ENCODE measurements around the gene UBE2D1. TPM values are rescaled to one million over a fixed set of nuclear protein-coding genes. Genes with fewer than 3 reads are reported as not detected.

Gene UBE2D1
- total RNA-seq, 4 donors from 2014 or later: 3.0 to 21.9 (median 8.9) TPM

- Histone ChIP-seq H3K9me3 (no peaks in the 10 kb centered on the region), H3K36me3 (no peaks in the 10 kb centered on the region), H3K27ac (no peak overlapping the region), H3K27me3 (no peaks in the 10 kb centered on the region), H3K4me1 (peaks cover 0 to 33% (median 12%) of the 10 kb centered on the region in 4 donors), H3K4me3 (no peak overlapping the region)
- in situ Hi-C loops (cut with MboI; ENCODE audit: low pct_ligation_motif_present in 1 of 4, low pct_unique_long_range_greater_than_20kb in 1 of 4, low sequenced_read_pairs in 3 of 4): no loop called here
- no peak for DNase-seq
- TF ChIP-seq POLR2A (IDR thresholded peaks at IDR 0.05): no peak
- no peak for TF ChIP-seq EP300 (IDR thresholded peaks at IDR 0.05; ENCODE audit: low read depth)
- no peak for TF ChIP-seq POLR2AphosphoS5 (IDR thresholded peaks at IDR 0.05)
- WGBS, 2 donors (ENCODE audit: low coverage in 1 of 2): 39 to 64% methylated on average over 1 of the region's 1 CpG
- intact Hi-C loops (cut with DNase I; ENCODE audit: low total_unique reads): no loop called here
Measured at GRCh38 chr10:58347967-58348366, 13.2 kb downstream of the UBE2D1 start.

- no peak overlapping the region for H3K27ac ChIP-seq
- TF ChIP-seq EP300 (IDR thresholded peaks at IDR 0.05; ENCODE audit: low read depth): no peak
- TF ChIP-seq CTCF (IDR thresholded peaks at IDR 0.05): no peak
- no peak for TF ChIP-seq POLR2A (IDR thresholded peaks at IDR 0.05)
- no peak for TF ChIP-seq POLR2AphosphoS5 (IDR thresholded peaks at IDR 0.05)
- H3K27me3 ChIP-seq: no peaks in the 10 kb centered on the region
- in situ Hi-C loops (cut with MboI; ENCODE audit: low pct_ligation_motif_present in 1 of 4, low pct_unique_long_range_greater_than_20kb in 1 of 4, low sequenced_read_pairs in 3 of 4) (no loop called here), intact Hi-C loops (cut with DNase I; ENCODE audit: low total_unique reads) (no loop called here)
- no peaks in the 10 kb centered on the region for H3K9me3 ChIP-seq
- WGBS, 2 donors (ENCODE audit: low coverage in 1 of 2): 68 to 84% methylated on average over 2 of the region's 2 CpGs
- peaks cover 0 to 36% (median 12%) of the 10 kb centered on the region in 4 donors for H3K4me1 ChIP-seq
- DNase-seq: no peak
- H3K4me3 ChIP-seq: no peak overlapping the region
- no peaks in the 10 kb centered on the region for H3K36me3 ChIP-seq
Measured at GRCh38 chr10:58348571-58349033, 13.8 kb downstream of the UBE2D1 start.

- H3K27ac ChIP-seq: no peak overlapping the region
- no peaks in the 10 kb centered on the region for H3K9me3 ChIP-seq
- H3K4me1 ChIP-seq: peaks cover 0 to 39% (median 12%) of the 10 kb centered on the region in 4 donors
- no peak overlapping the region for H3K4me3 ChIP-seq
- intact Hi-C loops (cut with DNase I; ENCODE audit: low total_unique reads): no loop called here
- no peak for DNase-seq
- TF ChIP-seq POLR2AphosphoS5 (IDR thresholded peaks at IDR 0.05): no peak
- no peak for TF ChIP-seq CTCF (IDR thresholded peaks at IDR 0.05)
- no peak for TF ChIP-seq EP300 (IDR thresholded peaks at IDR 0.05; ENCODE audit: low read depth)
- no peaks in the 10 kb centered on the region for H3K27me3 ChIP-seq
- H3K36me3 ChIP-seq: no peaks in the 10 kb centered on the region
- WGBS, 2 donors (ENCODE audit: low coverage in 1 of 2): 90 to 94% methylated on average over 2 of the region's 2 CpGs
- in situ Hi-C loops (cut with MboI; ENCODE audit: low pct_ligation_motif_present in 1 of 4, low pct_unique_long_range_greater_than_20kb in 1 of 4, low sequenced_read_pairs in 3 of 4): no loop called here
Measured at GRCh38 chr10:58350023-58350422, 15.2 kb downstream of the UBE2D1 start.

- Histone ChIP-seq H3K9me3 (no peaks in the 10 kb centered on the region), H3K27ac (no peak overlapping the region), H3K4me1 (peaks cover 0 to 44% (median 12%) of the 10 kb centered on the region in 4 donors), H3K36me3 (no peaks in the 10 kb centered on the region), H3K4me3 (no peak overlapping the region), H3K27me3 (no peaks in the 10 kb centered on the region)
- in situ Hi-C loops (cut with MboI; ENCODE audit: low pct_ligation_motif_present in 1 of 4, low pct_unique_long_range_greater_than_20kb in 1 of 4, low sequenced_read_pairs in 3 of 4) (no loop called here), intact Hi-C loops (cut with DNase I; ENCODE audit: low total_unique reads) (no loop called here)
- no peak for TF ChIP-seq EP300 (IDR thresholded peaks at IDR 0.05; ENCODE audit: low read depth)
- TF ChIP-seq POLR2A (IDR thresholded peaks at IDR 0.05): no peak
- TF ChIP-seq CTCF (IDR thresholded peaks at IDR 0.05): no peak
- TF ChIP-seq POLR2AphosphoS5 (IDR thresholded peaks at IDR 0.05): no peak
- WGBS, 2 donors (ENCODE audit: low coverage in 1 of 2): 76 to 93% methylated on average over 5 to 6 of the region's 6 CpGs
- DNase-seq: no peak
Measured at GRCh38 chr10:58350619-58351323, 16.0 kb downstream of the UBE2D1 start.

Measured in transverse colon (tissue), 4 donors.